Karpas-422 (cell line): Measurements from ENCODE around the gene SMOC2. TPM values are rescaled to one million over a fixed set of nuclear protein-coding genes. Genes with fewer than 3 reads are reported as not detected.

Source experiments
- DNase-seq: peaks from one replicate; pipeline ENCODE4 v3.0.0-alpha.2; 2015
- H2AFZ ChIP-seq: fragments of 200-600 bp; sonication (generic); 2 replicates; pipeline ENCODE4 v1.6.1; 2014; ENCODE audit warnings: antibody characterized with exemption, low read length, mixed read lengths
- H3K27ac ChIP-seq: fragments of 200-600 bp; sonication (generic); 2 replicates; pipeline ENCODE4 v1.5.1; 2014; ENCODE audit warnings: mild to moderate bottlenecking, low read length, moderate library complexity
- H3K27me3 ChIP-seq: fragments of 200-600 bp; sonication (generic); 2 replicates; pipeline ENCODE4 v1.6.1; 2014; ENCODE audit warnings: low read length, mixed read lengths
- H3K36me3 ChIP-seq: fragments of 200-600 bp; sonication (generic); 2 replicates; pipeline ENCODE4 v1.6.1; 2014; ENCODE audit warnings: low read length, mixed read lengths; ENCODE audit not compliant: insufficient read depth
- H3K4me1 ChIP-seq: fragments of 200-600 bp; sonication (generic); 2 replicates; pipeline ENCODE4 v1.6.1; 2014; ENCODE audit warnings: mild to moderate bottlenecking, low read length, mixed read lengths
- H3K4me2 ChIP-seq: fragments of 200-600 bp; sonication (generic); 2 replicates; pipeline ENCODE4 v1.6.1; 2014; ENCODE audit warnings: low read length, low read depth, mild to moderate bottlenecking; ENCODE audit not compliant: poor library complexity, severe bottlenecking
- H3K4me3 ChIP-seq: fragments of 200-600 bp; sonication (generic); 2 replicates; pipeline ENCODE4 v1.5.1; 2014; ENCODE audit warnings: mild to moderate bottlenecking, antibody characterized with exemption, low read length, mixed read lengths
- H3K79me2 ChIP-seq: fragments of 200-600 bp; sonication (generic); 2 replicates; pipeline ENCODE4 v1.6.1; 2014; ENCODE audit warnings: mild to moderate bottlenecking, low read length, mixed read lengths
- H3K9ac ChIP-seq: fragments of 200-600 bp; sonication (generic); 2 replicates; pipeline ENCODE4 v1.6.0; 2014; ENCODE audit warnings: low read length
- H3K9me2 ChIP-seq: fragments of 200-600 bp; sonication (generic), shearing (Covaris generic); replicated peaks from 2 replicates; pipeline ENCODE4 v1.6.0; 2014; ENCODE audit warnings: mild to moderate bottlenecking, low read length, moderate library complexity; ENCODE audit not compliant: insufficient read depth
- H3K9me3 ChIP-seq: fragments of 300-700, 200-600 bp; sonication (generic); 2 replicates; pipeline ENCODE4 v1.6.1; 2014; ENCODE audit warnings: low read length, mixed read lengths
- H4K20me1 ChIP-seq: fragments of 200-600 bp; sonication (generic); 2 replicates; pipeline ENCODE4 v1.6.1; 2014; ENCODE audit warnings: mild to moderate bottlenecking, antibody characterized with exemption, low read length, low read depth; ENCODE audit not compliant: insufficient read depth
- total RNA-seq: library from RNA; depleted of rRNA; stranded (reverse); fragments of >200 nt; shearing (Covaris generic); gene quantifications from 2 replicates; pipeline ENCODE4 v1.2.3, GENCODE V29; 2014; ENCODE audit warnings: low replicate concordance

SMOC2 gene
- total RNA-seq, 1 experiment from 2014 or later = not detected

DNA sequence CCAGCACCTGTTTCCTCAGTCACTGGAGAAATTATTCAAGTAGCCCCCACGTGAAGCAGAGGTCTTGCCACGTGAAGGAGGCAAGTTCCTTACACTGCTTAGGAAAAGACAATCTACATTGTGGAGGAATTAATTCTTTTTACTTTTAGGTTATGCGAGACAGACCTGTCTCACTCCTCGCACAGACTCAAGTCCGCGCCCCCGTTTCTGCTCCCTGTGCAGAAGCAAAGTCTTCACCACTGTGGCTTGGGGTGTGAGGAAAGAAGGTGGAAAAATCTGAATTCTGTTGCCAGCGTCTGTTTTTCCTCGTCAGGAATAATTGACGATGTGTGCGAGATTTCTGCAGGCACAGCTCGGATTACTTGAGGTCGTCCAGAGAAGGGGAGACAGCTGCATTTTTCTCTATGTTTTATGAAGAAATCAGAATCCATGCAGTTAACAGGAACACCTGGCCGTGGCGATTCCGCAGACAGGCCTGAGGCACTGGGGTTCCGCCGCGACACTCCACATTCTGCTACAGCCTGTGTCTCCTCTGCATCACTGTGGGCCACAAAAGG lies 185.1 kb downstream of the SMOC2 start:
- H3K79me2 ChIP-seq = no peaks in the 10 kb centered on the region
- no peak overlapping the region for H2AFZ ChIP-seq
- no peak overlapping the region for H3K27ac ChIP-seq
- H3K4me2 ChIP-seq = no peak overlapping the region
- no peaks in the 10 kb centered on the region for H3K27me3 ChIP-seq
- no peak for DNase-seq
- H4K20me1 ChIP-seq = no peaks in the 10 kb centered on the region
- no peaks in the 10 kb centered on the region for H3K9me3 ChIP-seq
- H3K4me3 ChIP-seq = no peak overlapping the region
- no peaks in the 10 kb centered on the region for H3K4me1 ChIP-seq
- H3K9ac ChIP-seq = no peak overlapping the region
- no peaks in the 10 kb centered on the region for H3K36me3 ChIP-seq
- no peaks in the 10 kb centered on the region for H3K9me2 ChIP-seq

DNA sequence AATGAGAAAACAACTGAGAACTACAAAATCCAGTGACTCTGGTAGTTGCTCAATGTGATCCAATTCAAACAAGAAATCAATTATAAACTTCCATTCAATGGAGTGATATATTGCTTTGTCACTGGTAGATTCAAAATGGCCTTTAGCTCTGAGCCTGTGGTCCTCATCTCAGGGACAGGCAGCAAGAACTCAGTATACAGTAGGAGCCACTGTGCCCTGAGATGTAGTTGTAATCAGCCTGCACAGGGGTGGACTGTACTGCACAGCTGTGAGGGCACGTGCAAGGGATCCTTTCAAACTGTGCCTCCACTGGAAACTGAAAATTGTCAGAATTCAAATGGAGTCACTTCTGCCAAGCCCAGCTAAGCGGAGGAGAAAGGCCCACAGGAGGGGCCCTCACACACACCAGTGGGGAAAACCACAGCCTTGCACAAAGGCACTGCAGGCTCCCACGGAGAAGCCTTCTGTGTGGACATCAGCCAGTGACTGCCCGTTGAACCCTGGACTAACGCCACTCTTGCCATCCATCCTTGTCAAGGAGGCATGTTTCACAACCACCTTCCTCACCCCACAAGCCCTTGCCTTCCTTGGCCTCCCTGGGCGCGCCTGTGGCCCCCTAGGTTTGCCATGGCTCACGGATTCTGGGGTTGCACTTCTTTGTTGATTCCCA lies 186.7 kb downstream of the SMOC2 start:
- no peak overlapping the region for H2AFZ ChIP-seq
- H3K27ac ChIP-seq = no peak overlapping the region
- no peaks in the 10 kb centered on the region for H3K79me2 ChIP-seq
- no peak overlapping the region for H3K4me2 ChIP-seq
- H3K9me2 ChIP-seq = no peaks in the 10 kb centered on the region
- H3K9ac ChIP-seq = no peak overlapping the region
- no peaks in the 10 kb centered on the region for H3K4me1 ChIP-seq
- H3K27me3 ChIP-seq = no peaks in the 10 kb centered on the region
- H3K9me3 ChIP-seq = no peaks in the 10 kb centered on the region
- H3K36me3 ChIP-seq = no peaks in the 10 kb centered on the region
- no peak overlapping the region for H3K4me3 ChIP-seq
- DNase-seq = no peak
- H4K20me1 ChIP-seq = no peaks in the 10 kb centered on the region

DNA sequence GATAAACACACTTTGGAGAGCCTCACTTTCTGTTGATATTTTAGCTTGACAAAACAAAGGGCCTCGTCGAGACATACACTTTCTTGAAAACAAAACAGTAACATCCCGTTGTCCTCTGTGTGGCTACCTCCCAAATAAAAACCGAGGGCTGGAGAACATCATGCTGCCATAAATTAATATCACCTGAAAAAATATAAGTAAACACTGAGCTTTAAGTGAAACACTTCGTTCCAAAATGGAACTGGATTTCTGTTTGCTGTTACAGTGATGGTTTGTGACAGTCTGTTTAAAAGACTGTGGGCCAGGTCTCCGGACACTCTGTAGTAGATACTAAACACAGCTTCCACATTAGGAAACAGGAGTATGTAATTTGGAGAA lies 187.2 kb downstream of the SMOC2 start:
- H2AFZ ChIP-seq = no peak overlapping the region
- H3K4me3 ChIP-seq = no peak overlapping the region
- no peaks in the 10 kb centered on the region for H4K20me1 ChIP-seq
- H3K9me2 ChIP-seq = no peaks in the 10 kb centered on the region
- H3K79me2 ChIP-seq = no peaks in the 10 kb centered on the region
- H3K36me3 ChIP-seq = no peaks in the 10 kb centered on the region
- H3K27ac ChIP-seq = no peak overlapping the region
- no peaks in the 10 kb centered on the region for H3K9me3 ChIP-seq
- H3K9ac ChIP-seq = no peak overlapping the region
- no peaks in the 10 kb centered on the region for H3K4me1 ChIP-seq
- no peak overlapping the region for H3K4me2 ChIP-seq
- DNase-seq = no peak
- H3K27me3 ChIP-seq = no peaks in the 10 kb centered on the region

DNA sequence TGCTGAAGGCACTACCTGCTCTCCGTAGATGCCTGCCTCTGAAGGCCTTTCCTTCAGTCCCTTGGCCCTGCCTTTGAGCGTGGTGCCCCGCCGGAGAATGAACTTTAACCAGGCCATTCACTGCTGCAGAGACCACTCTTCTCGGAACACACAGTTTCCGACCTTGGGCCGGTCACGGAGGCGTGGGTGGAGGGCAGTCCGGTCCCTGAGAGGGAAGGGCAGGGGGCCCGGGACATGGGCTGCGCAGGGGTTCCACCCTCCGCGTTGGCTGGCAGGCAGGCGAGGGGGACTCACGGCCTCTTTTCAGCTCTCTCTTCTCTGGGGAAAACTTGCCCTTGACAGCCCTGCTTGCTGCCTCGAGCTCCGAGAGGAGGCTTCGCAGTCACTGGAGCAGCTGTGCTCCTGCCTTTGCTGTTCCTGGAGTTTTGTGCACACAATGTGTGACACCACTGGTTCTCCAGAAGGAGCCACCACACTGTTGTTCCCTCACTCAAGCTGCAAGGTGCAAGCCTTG lies 187.8 kb downstream of the SMOC2 start:
- H3K79me2 ChIP-seq = no peaks in the 10 kb centered on the region

DNA sequence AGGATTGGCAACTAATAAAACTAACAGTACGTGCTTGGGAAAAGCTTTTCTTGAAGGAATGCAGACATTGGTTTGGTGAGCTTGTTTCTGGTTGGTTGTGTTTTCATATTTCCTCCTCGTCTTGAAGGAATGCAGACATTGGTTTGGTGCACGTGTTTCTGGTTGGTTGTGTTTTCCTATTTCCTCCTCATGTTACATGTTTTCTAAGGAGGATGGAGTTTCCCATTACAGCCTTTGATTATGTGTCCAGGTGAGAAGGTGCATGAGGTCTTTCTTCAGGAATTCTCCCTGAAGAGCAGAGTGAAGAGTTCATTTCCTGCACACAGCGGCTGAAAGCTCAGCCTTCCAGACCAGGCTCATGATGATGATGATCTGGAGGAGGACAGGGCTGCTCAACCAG lies 190.6 kb downstream of the SMOC2 start:
- Histone ChIP-seq H3K9me3 (0 out of 2 replicates have a peak, but pooled peaks cover 2% of the 10 kb centered on the region), H3K4me3 (no peak overlapping the region), H3K79me2 (no peaks in the 10 kb centered on the region), H3K27ac (no peak overlapping the region), H3K4me1 (no peaks in the 10 kb centered on the region), H3K9ac (no peak overlapping the region), H2AFZ (no peak overlapping the region), H4K20me1 (no peaks in the 10 kb centered on the region), H3K36me3 (no peaks in the 10 kb centered on the region), H3K4me2 (no peak overlapping the region), H3K27me3 (no peaks in the 10 kb centered on the region), H3K9me2 (no peaks in the 10 kb centered on the region)
- no peak for DNase-seq

More for the DNA sequence above, 187.8 kb downstream of the SMOC2 start:
- H3K4me2 ChIP-seq = no peak overlapping the region
- H2AFZ ChIP-seq = no peak overlapping the region
- no peaks in the 10 kb centered on the region for H3K36me3 ChIP-seq
- no peak overlapping the region for H3K9ac ChIP-seq
- no peaks in the 10 kb centered on the region for H3K27me3 ChIP-seq
- no peaks in the 10 kb centered on the region for H3K9me2 ChIP-seq
- no peaks in the 10 kb centered on the region for H4K20me1 ChIP-seq
- no peak for DNase-seq
- no peaks in the 10 kb centered on the region for H3K4me1 ChIP-seq
- no peak overlapping the region for H3K27ac ChIP-seq
- H3K9me3 ChIP-seq = no peaks in the 10 kb centered on the region
- H3K4me3 ChIP-seq = no peak overlapping the region

DNA sequence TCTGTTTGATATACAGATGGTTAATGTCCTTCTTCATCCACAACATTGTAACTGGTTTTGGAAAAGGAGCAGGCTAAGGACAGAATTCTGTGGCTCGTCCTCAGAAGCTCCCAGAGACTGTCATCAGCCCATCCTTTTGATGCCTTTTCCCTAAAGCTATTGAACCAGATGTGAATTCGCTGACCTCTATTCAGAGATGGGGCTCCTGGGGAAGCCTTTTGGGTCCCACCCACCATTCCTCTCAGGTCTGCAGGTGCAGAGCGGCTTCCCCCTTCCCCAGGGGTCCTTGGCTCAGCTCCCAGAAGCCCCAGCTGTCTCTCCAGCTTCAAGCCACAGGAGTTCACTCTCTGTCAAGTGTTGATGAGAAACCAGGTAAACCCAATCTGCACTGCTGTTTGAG lies 191.7 kb downstream of the SMOC2 start:
- no peak overlapping the region for H3K9ac ChIP-seq
- H2AFZ ChIP-seq = no peak overlapping the region
- no peaks in the 10 kb centered on the region for H3K79me2 ChIP-seq
- 0 out of 2 replicates have a peak, but pooled peaks cover 2% of the 10 kb centered on the region for H3K9me3 ChIP-seq
- H3K27ac ChIP-seq = no peak overlapping the region
- no peaks in the 10 kb centered on the region for H3K36me3 ChIP-seq
- DNase-seq = no peak
- no peak overlapping the region for H3K4me2 ChIP-seq
- no peaks in the 10 kb centered on the region for H4K20me1 ChIP-seq
- H3K4me3 ChIP-seq = no peak overlapping the region
- H3K9me2 ChIP-seq = no peaks in the 10 kb centered on the region
- no peaks in the 10 kb centered on the region for H3K27me3 ChIP-seq
- H3K4me1 ChIP-seq = no peaks in the 10 kb centered on the region

DNA sequence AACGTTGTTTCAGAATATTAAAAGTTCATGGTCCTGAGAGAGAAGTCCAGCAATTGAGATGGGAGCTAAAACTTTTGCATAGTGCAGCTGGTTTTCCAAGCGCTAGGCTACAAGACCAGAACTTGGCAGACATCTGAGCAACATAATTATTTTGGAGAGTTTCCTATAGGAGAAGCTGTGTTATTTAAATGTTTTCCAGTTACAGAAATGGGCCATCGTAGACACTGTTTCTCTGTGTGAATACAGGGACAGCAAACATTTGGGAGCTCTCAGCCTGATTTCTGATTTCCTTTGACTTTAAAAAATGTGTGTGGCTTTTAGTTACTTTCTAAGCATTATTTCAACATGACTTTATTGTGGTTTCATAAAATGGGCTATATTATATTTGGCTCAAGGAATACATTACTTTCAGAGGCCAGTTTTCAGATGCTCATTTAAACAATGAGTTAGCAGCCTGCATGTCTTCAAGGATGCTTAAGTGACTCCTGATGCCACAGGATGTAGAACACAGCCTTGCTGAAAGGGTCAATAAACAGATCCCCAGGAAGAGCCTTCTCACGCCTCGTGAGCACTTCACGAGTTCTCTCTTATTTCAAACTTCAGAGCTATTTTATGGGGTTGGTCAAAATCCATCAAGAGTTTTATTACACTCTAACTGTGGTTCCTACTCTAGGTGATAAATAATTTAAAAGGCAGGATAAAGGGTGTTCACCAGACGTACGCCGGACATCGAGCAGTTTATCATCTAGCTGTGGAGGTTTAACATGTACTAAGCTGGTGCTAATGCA lies 193.8 kb downstream of the SMOC2 start:
- Histone ChIP-seq H3K27ac (no peak overlapping the region), H3K9me3 (0 out of 2 replicates have a peak, but pooled peaks cover 2% of the 10 kb centered on the region), H3K79me2 (no peaks in the 10 kb centered on the region), H3K9ac (no peak overlapping the region), H2AFZ (no peak overlapping the region), H3K4me1 (no peaks in the 10 kb centered on the region), H3K4me2 (no peak overlapping the region), H3K27me3 (no peaks in the 10 kb centered on the region), H3K36me3 (no peaks in the 10 kb centered on the region), H4K20me1 (no peaks in the 10 kb centered on the region), H3K9me2 (no peaks in the 10 kb centered on the region), H3K4me3 (no peak overlapping the region)
- DNase-seq = no peak
